ENCODE results near the gene LHFPL5.

DNA sequence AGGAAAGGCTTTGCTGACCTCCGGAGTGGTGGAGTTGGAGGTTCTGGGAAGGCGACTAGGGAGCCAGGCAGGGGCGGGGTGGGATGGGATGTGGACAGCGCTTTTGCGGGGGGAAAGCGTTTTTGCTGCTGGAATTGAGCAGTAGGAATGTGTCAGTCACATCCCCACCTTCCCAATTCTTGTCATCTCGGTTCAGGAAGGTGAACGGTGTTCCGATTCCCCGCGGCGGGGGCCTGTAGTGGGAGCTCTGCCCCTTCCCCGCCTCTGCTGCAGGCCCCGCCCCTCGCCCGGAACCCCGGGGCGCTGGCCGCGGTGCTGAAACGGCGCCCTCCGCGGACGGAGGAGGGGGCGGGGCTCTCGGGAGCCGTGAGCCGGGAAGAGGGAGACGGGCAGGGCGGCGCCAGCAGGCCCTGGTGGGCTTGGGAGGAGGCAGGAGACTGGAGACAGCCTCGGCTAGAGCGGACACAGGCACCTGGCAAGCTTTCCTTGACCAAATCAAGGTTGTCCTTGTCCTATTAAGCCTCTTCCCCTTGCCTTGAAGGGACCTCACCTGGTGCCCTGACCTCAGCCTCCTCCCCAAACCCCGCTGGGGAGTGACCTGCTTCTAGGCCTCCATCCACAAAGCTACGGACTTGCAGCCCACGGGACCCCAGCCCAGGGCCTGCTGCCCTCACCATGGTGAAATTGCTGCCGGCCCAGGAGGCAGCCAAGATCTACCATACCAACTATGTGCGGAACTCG lies at the start of gene LHFPL5:
- TF ChIP-seq, protein P1, sequence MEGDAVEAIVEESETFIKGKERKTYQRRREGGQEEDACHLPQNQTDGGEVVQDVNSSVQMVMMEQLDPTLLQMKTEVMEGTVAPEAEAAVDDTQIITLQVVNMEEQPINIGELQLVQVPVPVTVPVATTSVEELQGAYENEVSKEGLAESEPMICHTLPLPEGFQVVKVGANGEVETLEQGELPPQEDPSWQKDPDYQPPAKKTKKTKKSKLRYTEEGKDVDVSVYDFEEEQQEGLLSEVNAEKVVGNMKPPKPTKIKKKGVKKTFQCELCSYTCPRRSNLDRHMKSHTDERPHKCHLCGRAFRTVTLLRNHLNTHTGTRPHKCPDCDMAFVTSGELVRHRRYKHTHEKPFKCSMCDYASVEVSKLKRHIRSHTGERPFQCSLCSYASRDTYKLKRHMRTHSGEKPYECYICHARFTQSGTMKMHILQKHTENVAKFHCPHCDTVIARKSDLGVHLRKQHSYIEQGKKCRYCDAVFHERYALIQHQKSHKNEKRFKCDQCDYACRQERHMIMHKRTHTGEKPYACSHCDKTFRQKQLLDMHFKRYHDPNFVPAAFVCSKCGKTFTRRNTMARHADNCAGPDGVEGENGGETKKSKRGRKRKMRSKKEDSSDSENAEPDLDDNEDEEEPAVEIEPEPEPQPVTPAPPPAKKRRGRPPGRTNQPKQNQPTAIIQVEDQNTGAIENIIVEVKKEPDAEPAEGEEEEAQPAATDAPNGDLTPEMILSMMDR (IDR thresholded peaks at IDR 0.05), result peak; percentile 6; the same call in 1 of the 2 replicates
- no peak for TF ChIP-seq ZFX (IDR thresholded peaks at IDR 0.05; ENCODE audit: borderline replicate concordance)

All from 22Rv1 (cell line).